ENCODE data around the gene CLMN. TPM values are rescaled to one million over a fixed set of nuclear protein-coding genes. Genes with fewer than 3 reads are reported as not detected.

Gene CLMN
- total RNA-seq, 1 experiment from 2014 or later, result 33.4 TPM

DNA sequence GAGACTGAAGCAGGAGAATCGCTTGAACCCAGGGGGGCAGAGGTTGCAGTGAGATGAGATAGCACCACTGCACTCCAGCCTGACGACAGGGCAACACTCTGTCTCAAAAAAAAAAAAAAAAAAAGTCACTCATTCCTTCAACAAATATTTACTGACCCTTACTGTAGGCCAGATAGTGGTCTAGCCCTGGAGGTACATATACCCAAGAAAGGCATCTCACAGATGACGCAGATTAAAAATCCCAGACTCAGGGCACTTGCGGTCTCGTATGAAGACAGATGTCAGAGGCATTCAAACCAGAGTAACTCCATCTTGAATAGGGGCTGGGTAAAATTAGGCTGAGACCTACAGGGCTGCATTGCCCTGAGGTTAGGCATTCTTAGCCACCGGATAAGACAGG, 44.8 kb downstream of the CLMN start:
- Histone ChIP-seq H3K9me3 (ENCODE audit: control insufficient read depth in 1 of 2, insufficient read depth in 1 of 2, low read depth in 1 of 2, low read length in 2 of 2) (no peaks in the 10 kb centered on the region), H3K4me2 (ENCODE audit: low read length) (no peak overlapping the region), H4K20me1 (ENCODE audit: insufficient read depth) (no peaks in the 10 kb centered on the region), H3K4me1 (ENCODE audit: control insufficient read depth in 1 of 2, insufficient read depth in 2 of 2, low read length in 2 of 2) (peaks cover 0 to 25% of the 10 kb centered on the region in 2 experiments; a peak in 2 of 4 replicates), H3K9me2 (ENCODE audit: insufficient read depth) (no peaks in the 10 kb centered on the region), H3K9ac (ENCODE audit: low read length) (no peak overlapping the region), H3K79me2 (ENCODE audit: insufficient read depth, low read length) (peaks cover 6% of the 10 kb centered on the region; the same call in 1 of the 2 replicates), H3K4me3 (replicated peaks in 1 of 2; ENCODE audit: low read depth in 1 of 2, low read length in 2 of 2) (no peak overlapping the region), H3K36me3 (ENCODE audit: control insufficient read depth in 1 of 2, insufficient read depth in 2 of 2, low read length in 2 of 2) (no peaks in the 10 kb centered on the region), H3K27me3 (ENCODE audit: insufficient read depth, low read length) (no peaks in the 10 kb centered on the region), H2AFZ (ENCODE audit: low read depth, low read length, poor library complexity, severe bottlenecking) (no peak overlapping the region), H3K27ac (ENCODE audit: low read depth, low read length) (no peak overlapping the region)
- ATAC-seq, result no peak
- BruUV-seq (replicated peaks), result no TSS peak
- no peak for TF ChIP-seq TCF7L2 (IDR thresholded peaks at IDR 0.05; ENCODE audit: borderline replicate concordance, extremely low read depth, insufficient read depth, insufficient read length)
- TF ChIP-seq ELF1 (IDR thresholded peaks at IDR 0.05; ENCODE audit: borderline replicate concordance, low read depth), result no peak
- TF ChIP-seq ZNF274 (IDR thresholded peaks at IDR 0.05; ENCODE audit: low read depth, low read length), result no peak
- RAD21 ChIA-PET (ENCODE audit: low non-redundant PET in 1 of 2, low total read pairs in 2 of 2, uncharacterized antibody in 2 of 2, unreplicated experiment in 2 of 2), result no interaction called here
- POLR2A ChIA-PET, result no interaction called here
- intact Hi-C loops (cut with micrococcal nuclease), result no loop called here
- no peak for DNase-seq (ENCODE audit: low read depth, low spot score)
- CTCF ChIA-PET, result no interaction called here

- intact Hi-C loops (cut with micrococcal nuclease), result no loop called here
- Histone ChIP-seq H3K27ac (ENCODE audit: low read depth, low read length) (no peak overlapping the region), H4K20me1 (ENCODE audit: insufficient read depth) (no peaks in the 10 kb centered on the region), H2AFZ (ENCODE audit: low read depth, low read length, poor library complexity, severe bottlenecking) (no peak overlapping the region), H3K9ac (ENCODE audit: low read length) (no peak overlapping the region), H3K9me2 (ENCODE audit: insufficient read depth) (no peaks in the 10 kb centered on the region), H3K9me3 (ENCODE audit: control insufficient read depth in 1 of 2, insufficient read depth in 1 of 2, low read depth in 1 of 2, low read length in 2 of 2) (no peaks in the 10 kb centered on the region), H3K4me3 (replicated peaks in 1 of 2; ENCODE audit: low read depth in 1 of 2, low read length in 2 of 2) (no peak overlapping the region), H3K4me2 (ENCODE audit: low read length) (no peak overlapping the region), H3K27me3 (ENCODE audit: insufficient read depth, low read length) (no peaks in the 10 kb centered on the region), H3K36me3 (ENCODE audit: control insufficient read depth in 1 of 2, insufficient read depth in 2 of 2, low read length in 2 of 2) (no peaks in the 10 kb centered on the region), H3K4me1 (ENCODE audit: control insufficient read depth in 1 of 2, insufficient read depth in 2 of 2, low read length in 2 of 2) (peaks cover 0 to 25% of the 10 kb centered on the region in 2 experiments; a peak in 2 of 4 replicates), H3K79me2 (ENCODE audit: insufficient read depth, low read length) (peaks cover 6% of the 10 kb centered on the region; the same call in 1 of the 2 replicates)
- ChIA-PET POLR2A (no interaction called here), CTCF (no interaction called here), RAD21 (ENCODE audit: low non-redundant PET in 1 of 2, low total read pairs in 2 of 2, uncharacterized antibody in 2 of 2, unreplicated experiment in 2 of 2) (no interaction called here)
- BruUV-seq (replicated peaks), result no TSS peak
- no peak for DNase-seq (ENCODE audit: low read depth, low spot score)
- no peak for ATAC-seq
- TF ChIP-seq CTCF (IDR thresholded peaks at IDR 0.05 in 2 of 3, conservative IDR thresholded peaks at IDR 0.05 in 1 of 3; ENCODE audit: borderline replicate concordance in 1 of 3, insufficient read depth in 1 of 3, low read depth in 2 of 3, low read length in 2 of 3) (no peak), CBX3 (IDR thresholded peaks at IDR 0.05; ENCODE audit: low read depth) (no peak), TCF7L2 (IDR thresholded peaks at IDR 0.05; ENCODE audit: borderline replicate concordance, extremely low read depth, insufficient read depth, insufficient read length) (no peak), SIN3A (IDR thresholded peaks at IDR 0.05; ENCODE audit: low read depth) (no peak), ZBTB33 (IDR thresholded peaks at IDR 0.05; ENCODE audit: extremely low read depth, insufficient replicate concordance, low read length) (no peak), RAD21 (IDR thresholded peaks at IDR 0.05; ENCODE audit: low read depth) (no peak), JUND (IDR thresholded peaks at IDR 0.05) (no peak), POLR2AphosphoS5 (IDR thresholded peaks at IDR 0.05; ENCODE audit: low read depth, low read length) (no peak), FOSL1 (IDR thresholded peaks at IDR 0.05; ENCODE audit: low read depth) (no peak), ZFX (IDR thresholded peaks at IDR 0.05) (no peak), REST (IDR thresholded peaks at IDR 0.05; ENCODE audit: low read depth) (no peak), SRF (IDR thresholded peaks at IDR 0.05; ENCODE audit: low read depth) (no peak)
Observed at GRCh38 chr14:95274279-95274678, 45.4 kb downstream of the CLMN start.
